OCI-LY1 (cell line): Measurements from ENCODE around the gene MBOAT1.

ENCODE experiments used
- EZH2 ChIP-seq: fragments of 200-600 bp; sonication (generic), shearing (Covaris generic); IDR thresholded peaks from 2 replicates; pipeline ENCODE4 v1.8.0; 2017; ENCODE audit warnings: borderline replicate concordance, mixed run types, mild to moderate bottlenecking, antibody characterized with exemption, low read length, moderate library complexity, mixed read lengths
- TF ChIP-seq, protein P1 (sequence below): fragments of 200-600 bp; sonication (generic), shearing (Covaris generic); IDR thresholded peaks from 2 replicates; pipeline ENCODE4 v1.5.1; 2017; ENCODE audit warnings: mild to moderate bottlenecking, antibody characterized with exemption, low read length, moderate library complexity, mixed read lengths

- TF ChIP-seq, protein P1, sequence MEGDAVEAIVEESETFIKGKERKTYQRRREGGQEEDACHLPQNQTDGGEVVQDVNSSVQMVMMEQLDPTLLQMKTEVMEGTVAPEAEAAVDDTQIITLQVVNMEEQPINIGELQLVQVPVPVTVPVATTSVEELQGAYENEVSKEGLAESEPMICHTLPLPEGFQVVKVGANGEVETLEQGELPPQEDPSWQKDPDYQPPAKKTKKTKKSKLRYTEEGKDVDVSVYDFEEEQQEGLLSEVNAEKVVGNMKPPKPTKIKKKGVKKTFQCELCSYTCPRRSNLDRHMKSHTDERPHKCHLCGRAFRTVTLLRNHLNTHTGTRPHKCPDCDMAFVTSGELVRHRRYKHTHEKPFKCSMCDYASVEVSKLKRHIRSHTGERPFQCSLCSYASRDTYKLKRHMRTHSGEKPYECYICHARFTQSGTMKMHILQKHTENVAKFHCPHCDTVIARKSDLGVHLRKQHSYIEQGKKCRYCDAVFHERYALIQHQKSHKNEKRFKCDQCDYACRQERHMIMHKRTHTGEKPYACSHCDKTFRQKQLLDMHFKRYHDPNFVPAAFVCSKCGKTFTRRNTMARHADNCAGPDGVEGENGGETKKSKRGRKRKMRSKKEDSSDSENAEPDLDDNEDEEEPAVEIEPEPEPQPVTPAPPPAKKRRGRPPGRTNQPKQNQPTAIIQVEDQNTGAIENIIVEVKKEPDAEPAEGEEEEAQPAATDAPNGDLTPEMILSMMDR: no peak
- TF ChIP-seq EZH2: no peak
These were observed 5.6 kb upstream of the MBOAT1 start for GRCh38 chr6:20217891-20218290.
